ENCODE results near the gene LYRM4.

Gene LYRM4

DNA sequence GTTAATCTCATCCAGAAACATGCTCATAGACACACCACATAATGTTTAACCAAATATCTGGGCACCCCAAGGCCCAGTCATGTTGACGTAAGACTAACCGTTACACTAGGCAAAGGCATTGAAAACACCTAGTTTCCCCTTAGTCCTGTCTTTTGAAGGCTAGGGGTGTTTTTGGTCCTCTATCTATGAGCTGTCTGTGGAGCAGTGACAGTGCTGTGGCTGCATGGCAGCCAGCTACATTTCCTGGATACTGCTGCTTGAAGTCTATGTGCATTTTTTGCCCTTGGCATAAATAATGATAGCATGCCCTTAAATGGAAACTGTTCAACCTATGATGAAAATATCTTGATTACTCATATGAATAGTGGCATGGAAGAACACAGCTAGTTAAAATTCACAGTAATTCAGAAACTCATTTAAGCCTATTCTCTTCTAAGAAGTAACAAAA is 19.2 kb upstream of the LYRM4 start:
- DNase-seq: peak; percentile 33

DNA sequence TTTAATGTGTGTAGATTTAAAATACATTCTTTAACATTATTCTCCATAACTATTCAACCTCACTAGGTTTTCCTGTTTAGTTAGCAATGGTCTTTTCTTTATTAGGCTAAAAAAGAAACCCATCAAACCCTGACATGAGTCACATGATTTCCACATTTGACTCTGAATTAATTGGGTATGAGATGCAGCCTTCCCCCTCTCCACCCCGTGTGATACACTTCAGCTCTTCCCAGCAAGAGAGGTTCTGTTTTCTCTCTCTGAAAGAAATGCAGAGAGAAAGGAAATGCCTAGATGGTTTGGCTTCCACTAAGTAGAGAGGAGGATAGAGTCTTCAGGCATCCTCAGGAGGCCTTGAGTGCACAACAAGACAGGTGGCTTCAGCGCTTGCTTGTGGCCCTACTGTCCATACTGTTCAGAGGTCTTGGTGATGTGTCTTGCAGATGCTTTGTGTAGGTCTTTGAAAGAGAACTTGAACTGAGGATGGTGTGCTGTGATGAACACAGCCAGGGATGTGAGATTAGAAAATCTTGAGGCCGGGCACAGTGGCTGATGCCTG is 17.9 kb upstream of the LYRM4 start:
- DNase-seq: no peak

GRCh38 chr6:5278047-5278446 is 17.3 kb upstream of the LYRM4 start:
- no peak for DNase-seq

DNA sequence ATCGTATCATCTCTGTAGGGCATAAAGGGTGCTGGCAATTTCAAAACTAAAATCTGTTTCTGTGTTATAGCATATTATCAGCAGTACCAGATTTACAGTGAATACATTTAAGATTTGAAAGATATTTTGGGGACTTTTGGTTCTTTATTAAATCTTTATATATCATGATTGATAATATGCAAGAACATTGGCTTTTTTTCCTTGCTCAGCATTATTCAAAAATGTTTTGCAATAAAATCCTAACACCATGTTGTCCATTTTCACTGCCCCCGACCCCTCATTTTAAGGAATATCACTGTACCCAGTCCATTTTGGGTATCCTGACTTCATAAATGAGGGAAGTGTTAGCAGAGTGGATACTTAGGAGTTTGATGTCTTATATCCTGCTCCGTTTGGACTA is 16.8 kb upstream of the LYRM4 start:
- DNase-seq: no peak

- DNase-seq: no peak
Observed at GRCh38 chr6:5276581-5276980, 15.8 kb upstream of the LYRM4 start.

DNA sequence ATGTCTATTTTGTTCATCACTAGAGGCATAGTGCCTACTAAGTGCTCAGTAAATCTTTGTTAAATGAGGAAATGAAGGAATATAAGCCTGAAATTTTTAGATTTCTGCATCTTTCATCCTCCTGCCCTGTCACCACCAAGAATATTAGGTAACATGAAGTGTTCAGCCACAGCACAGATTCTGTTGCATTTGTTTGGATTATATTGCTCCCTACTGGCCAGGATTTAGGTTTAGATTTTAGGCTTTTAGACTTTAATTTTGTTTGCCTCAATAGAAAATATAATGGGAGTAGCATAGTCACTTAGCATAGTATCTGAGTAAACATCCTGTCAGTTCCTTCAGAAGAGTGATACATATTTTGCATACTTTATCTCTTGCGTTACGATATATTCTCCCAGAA is 14.7 kb upstream of the LYRM4 start:
- DNase-seq: no peak

DNA sequence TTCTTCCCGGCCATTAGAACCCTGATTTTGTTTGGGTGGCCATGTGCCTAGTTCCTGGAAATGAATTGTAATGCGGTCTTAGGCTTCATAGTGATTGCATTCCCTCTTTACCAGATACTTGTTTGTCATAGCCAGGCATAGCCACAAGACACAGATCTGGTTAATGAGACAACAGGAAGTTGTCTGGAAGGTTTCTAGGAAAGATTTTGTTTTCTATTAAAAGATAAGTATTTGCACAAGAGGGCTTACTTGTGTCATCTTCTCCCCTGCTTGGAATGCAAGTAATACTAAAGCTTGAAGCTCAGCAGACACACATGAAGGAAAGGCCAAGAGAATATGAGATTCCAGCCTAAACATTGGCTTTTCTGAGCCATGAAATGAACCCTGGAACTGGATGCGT is 13.5 kb upstream of the LYRM4 start:
- no peak for DNase-seq

DNA sequence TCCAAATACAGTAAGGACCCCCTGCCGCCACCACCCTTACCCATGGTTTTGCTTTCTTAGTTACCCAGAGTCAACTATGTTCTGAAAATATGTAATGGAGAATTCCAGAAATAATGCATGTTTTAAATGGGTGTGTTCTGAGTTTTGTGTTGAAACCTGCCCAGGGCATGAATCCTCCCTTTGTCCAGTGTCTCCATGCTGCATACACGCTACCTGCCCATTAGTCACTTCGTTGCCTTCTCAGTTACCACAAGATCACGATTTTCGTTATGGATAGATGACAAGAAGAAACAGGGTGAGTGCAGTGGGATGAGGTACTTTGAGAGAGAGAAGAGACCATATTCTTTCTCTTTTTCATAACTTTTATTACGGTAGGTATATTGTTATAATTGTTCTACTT is 11.2 kb upstream of the LYRM4 start:
- DNase-seq: no peak

- no peak for DNase-seq
Observed at GRCh38 chr6:5270093-5270680, 9.4 kb upstream of the LYRM4 start.

DNA sequence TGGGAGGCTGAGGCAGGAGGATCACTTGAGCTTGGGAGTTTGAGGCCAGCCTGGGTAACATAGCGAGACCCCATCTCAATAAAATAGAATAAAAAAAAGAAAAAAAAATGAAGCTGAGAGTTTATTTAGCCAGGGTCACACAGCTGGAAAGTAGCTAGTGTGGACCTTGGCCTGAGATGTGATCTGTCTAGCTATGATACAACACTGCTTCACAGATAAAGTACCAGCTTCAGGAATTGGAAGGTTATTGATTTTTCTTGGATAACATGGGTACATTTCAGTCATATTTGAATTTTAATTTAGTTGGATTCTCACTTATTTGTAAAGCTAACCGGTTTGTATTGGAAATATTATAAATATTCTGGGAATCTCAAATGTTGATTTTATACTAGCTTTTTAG is 5.7 kb upstream of the LYRM4 start:
- no peak for DNase-seq

GRCh38 chr6:5261545-5262109 is 877 bp upstream of the LYRM4 start:
- no peak for DNase-seq

GRCh38 chr6:5260111-5260620 is 584 bp downstream of the LYRM4 start:
- DNase-seq: peak; percentile 81

DNA sequence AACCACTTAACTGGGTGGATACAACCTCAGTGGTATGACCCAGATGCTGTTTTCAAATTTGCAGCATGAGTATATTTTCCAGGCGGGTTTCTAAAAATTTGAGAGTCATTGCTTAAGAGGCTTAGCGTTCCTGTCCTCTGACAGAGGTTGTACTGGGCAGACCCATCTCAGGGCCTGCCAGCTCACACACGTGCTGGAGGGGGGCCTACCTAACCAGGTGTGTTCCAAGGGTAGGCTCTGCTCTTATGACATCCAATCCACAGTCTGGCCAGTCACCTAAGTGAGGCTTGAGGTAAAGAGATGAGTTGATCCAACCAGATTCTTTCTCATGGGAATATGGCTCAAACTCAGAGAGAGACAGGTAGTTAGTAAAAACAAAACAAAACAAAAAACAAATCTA is 1.3 kb downstream of the LYRM4 start:
- DNase-seq: no peak

- no peak for DNase-seq
Observed at GRCh38 chr6:5257400-5257799, 3.4 kb downstream of the LYRM4 start.

GRCh38 chr6:5256952-5257351 is 3.8 kb downstream of the LYRM4 start:
- DNase-seq: no peak

GRCh38 chr6:5250911-5251310 is 9.8 kb downstream of the LYRM4 start:
- no peak for DNase-seq

- no peak for DNase-seq
Observed at GRCh38 chr6:5250451-5250850, 10.3 kb downstream of the LYRM4 start.

DNA sequence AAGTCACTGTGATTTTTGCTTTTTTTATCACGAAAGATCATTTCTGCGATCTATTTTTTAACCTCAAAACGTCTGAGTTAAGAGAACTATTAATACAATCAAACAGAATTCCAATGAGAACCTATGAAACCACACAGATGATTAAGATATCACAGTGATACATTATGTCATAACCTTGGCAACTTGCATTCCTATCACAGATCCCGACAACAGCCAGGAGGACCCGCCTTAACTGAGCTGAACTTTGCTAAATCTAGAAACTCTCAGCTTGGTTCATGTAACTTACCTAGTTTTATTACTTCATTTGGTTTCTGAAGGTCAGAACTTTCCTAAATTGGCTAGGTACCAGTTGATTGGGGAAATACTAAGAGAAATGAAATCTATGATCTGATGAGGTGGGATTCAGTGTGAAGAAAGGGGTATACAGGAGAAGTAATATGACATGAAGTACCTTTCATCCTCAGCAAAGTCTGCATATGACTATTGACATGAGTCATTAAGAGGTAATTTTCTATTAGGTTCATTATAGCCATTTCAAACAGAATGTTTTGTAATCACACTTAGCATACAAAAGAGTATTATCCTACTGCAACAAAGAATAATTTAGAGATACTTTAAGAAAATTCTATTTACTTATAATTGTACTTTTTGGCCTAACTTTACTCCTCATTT is 11.2 kb downstream of the LYRM4 start:
- DNase-seq: no peak

DNA sequence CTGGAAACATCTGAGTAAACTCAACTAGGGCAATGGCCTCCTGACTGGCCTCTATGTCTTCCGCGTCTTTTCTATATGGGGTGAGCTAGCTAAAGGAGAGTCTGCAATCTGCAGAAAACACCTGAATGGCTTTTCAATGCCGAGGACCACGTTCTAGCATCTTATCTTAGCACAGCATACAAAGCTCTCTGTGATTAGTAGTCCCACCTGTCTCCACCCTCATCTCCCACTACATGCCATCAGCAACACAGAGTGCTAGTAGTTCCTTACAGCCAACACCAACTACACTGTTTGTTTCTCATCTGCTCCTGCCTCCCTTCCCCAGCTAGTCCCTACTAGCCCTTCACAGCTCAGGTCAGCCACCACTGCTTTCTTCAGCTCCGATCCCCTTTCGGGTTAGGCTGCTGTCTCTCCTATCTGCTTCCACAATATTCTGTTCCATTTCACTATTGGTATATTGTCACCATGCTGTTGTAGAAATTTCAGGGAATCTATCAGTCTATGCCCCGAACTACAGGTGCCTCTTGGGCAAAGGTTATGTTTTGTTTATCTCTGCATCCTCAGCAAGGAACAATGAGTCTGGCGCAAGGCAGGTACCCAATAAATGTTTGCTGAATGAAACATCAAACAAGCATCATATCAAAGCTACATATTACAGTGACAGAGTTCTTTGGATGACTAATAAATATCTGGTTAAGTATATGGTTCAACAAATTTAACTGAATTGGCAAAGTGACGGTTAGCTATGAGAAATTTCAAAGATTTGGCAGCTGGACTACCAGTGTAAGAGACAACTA is 12.2 kb downstream of the LYRM4 start:
- no peak for DNase-seq

- no peak for DNase-seq
Observed at GRCh38 chr6:5247201-5247600, 13.5 kb downstream of the LYRM4 start.

- DNase-seq: no peak
Observed at GRCh38 chr6:5246141-5247097, 14.3 kb downstream of the LYRM4 start.

DNA sequence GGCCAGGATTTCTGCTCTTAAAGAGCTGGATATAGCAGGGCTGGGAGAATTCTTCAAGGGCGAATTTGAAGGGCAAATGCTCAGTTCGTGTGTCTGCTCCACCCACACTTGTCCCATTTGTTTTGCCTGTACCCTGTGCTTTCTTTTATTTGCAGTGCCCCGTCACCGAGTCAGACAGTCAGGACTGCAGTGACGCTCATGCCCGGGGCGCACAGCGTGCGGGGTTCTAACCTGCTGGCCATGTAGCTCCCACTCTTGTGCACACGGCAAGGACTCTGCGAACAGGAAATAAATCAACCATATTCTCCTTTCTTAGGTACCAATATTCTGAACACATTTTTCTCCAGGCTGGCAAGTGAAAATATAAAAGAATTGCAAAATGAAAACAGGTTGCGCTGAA is 17.7 kb downstream of the LYRM4 start:
- DNase-seq: no peak

Measured in stimulated activated CD4-positive, alpha-beta T cell treated with anti-CD3 and anti-CD28 coated beads, Interleukin-4, amount 100 ng/mL, for 24 hours (primary cell).